Measurements from ENCODE around the gene HCFC1R1.

The HCFC1R1 gene

GRCh38 chr16:2987833-2988232, 35.9 kb downstream of the HCFC1R1 start:
- Histone ChIP-seq H3K4me1 (ENCODE audit: insufficient read depth, low read length) (peaks cover 13% of the 10 kb centered on the region), H3K27me3 (ENCODE audit: insufficient read depth, low read length, poor library complexity) (no peaks in the 10 kb centered on the region), H3K9me3 (ENCODE audit: insufficient read depth, low read length, severe bottlenecking) (no peaks in the 10 kb centered on the region), H2AFZ (ENCODE audit: low read depth, low read length) (no peak overlapping the region), H3K9ac (ENCODE audit: low read depth, low read length) (no peak overlapping the region), H3K27ac (ENCODE audit: low read length) (no peak overlapping the region), H3K79me2 (ENCODE audit: insufficient read depth, low read length) (no peaks in the 10 kb centered on the region), H3K4me2 (ENCODE audit: insufficient read depth, low read length) (no peak overlapping the region), H4K20me1 (ENCODE audit: insufficient read depth, low read length) (peaks cover 1% of the 10 kb centered on the region; the same call in 1 of the 2 replicates), H3K36me3 (ENCODE audit: insufficient read depth, low read length) (no peaks in the 10 kb centered on the region), H3K4me3 (ENCODE audit: low read depth in 1 of 2, low read length in 2 of 2) (no peak overlapping the region)
- no peak for ATAC-seq (ENCODE audit: insufficient read depth, low read depth)
- no peak for DNase-seq
- no peak for TF ChIP-seq EZH2 (IDR thresholded peaks at IDR 0.05; ENCODE audit: borderline replicate concordance, low read depth, low read length, severe bottlenecking)
- TF ChIP-seq, protein P1, sequence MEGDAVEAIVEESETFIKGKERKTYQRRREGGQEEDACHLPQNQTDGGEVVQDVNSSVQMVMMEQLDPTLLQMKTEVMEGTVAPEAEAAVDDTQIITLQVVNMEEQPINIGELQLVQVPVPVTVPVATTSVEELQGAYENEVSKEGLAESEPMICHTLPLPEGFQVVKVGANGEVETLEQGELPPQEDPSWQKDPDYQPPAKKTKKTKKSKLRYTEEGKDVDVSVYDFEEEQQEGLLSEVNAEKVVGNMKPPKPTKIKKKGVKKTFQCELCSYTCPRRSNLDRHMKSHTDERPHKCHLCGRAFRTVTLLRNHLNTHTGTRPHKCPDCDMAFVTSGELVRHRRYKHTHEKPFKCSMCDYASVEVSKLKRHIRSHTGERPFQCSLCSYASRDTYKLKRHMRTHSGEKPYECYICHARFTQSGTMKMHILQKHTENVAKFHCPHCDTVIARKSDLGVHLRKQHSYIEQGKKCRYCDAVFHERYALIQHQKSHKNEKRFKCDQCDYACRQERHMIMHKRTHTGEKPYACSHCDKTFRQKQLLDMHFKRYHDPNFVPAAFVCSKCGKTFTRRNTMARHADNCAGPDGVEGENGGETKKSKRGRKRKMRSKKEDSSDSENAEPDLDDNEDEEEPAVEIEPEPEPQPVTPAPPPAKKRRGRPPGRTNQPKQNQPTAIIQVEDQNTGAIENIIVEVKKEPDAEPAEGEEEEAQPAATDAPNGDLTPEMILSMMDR (IDR thresholded peaks at IDR 0.05; ENCODE audit: borderline replicate concordance, extremely low read depth, low read length, poor library complexity, severe bottlenecking), result no peak

- H3K4me3 ChIP-seq (ENCODE audit: low read depth in 1 of 2, low read length in 2 of 2), result no peak overlapping the region
- no peak overlapping the region for H2AFZ ChIP-seq (ENCODE audit: low read depth, low read length)
- DNase-seq (no peak), ATAC-seq (ENCODE audit: insufficient read depth, low read depth) (no peak)
- H4K20me1 ChIP-seq (ENCODE audit: insufficient read depth, low read length), result no peaks in the 10 kb centered on the region
- H3K9ac ChIP-seq (ENCODE audit: low read depth, low read length), result no peak overlapping the region
- H3K36me3 ChIP-seq (ENCODE audit: insufficient read depth, low read length), result no peaks in the 10 kb centered on the region
- peaks cover 13% of the 10 kb centered on the region for H3K4me1 ChIP-seq (ENCODE audit: insufficient read depth, low read length)
- no peaks in the 10 kb centered on the region for H3K27me3 ChIP-seq (ENCODE audit: insufficient read depth, low read length, poor library complexity)
- no peaks in the 10 kb centered on the region for H3K79me2 ChIP-seq (ENCODE audit: insufficient read depth, low read length)
- H3K27ac ChIP-seq (ENCODE audit: low read length), result no peak overlapping the region
- TF ChIP-seq, protein P1 (IDR thresholded peaks at IDR 0.05; ENCODE audit: borderline replicate concordance, extremely low read depth, low read length, poor library complexity, severe bottlenecking), result no peak
- no peak for TF ChIP-seq EZH2 (IDR thresholded peaks at IDR 0.05; ENCODE audit: borderline replicate concordance, low read depth, low read length, severe bottlenecking)
- no peaks in the 10 kb centered on the region for H3K9me3 ChIP-seq (ENCODE audit: insufficient read depth, low read length, severe bottlenecking)
- no peak overlapping the region for H3K4me2 ChIP-seq (ENCODE audit: insufficient read depth, low read length)
Observed at GRCh38 chr16:2987286-2987685, 36.5 kb downstream of the HCFC1R1 start.

- Histone ChIP-seq H3K4me2 (ENCODE audit: insufficient read depth, low read length) (no peak overlapping the region), H2AFZ (ENCODE audit: low read depth, low read length) (no peak overlapping the region), H4K20me1 (ENCODE audit: insufficient read depth, low read length) (no peaks in the 10 kb centered on the region), H3K4me3 (ENCODE audit: low read depth in 1 of 2, low read length in 2 of 2) (no peak overlapping the region), H3K79me2 (ENCODE audit: insufficient read depth, low read length) (no peaks in the 10 kb centered on the region), H3K4me1 (ENCODE audit: insufficient read depth, low read length) (peaks cover 16% of the 10 kb centered on the region), H3K27ac (ENCODE audit: low read length) (no peak overlapping the region), H3K27me3 (ENCODE audit: insufficient read depth, low read length, poor library complexity) (no peaks in the 10 kb centered on the region), H3K9ac (ENCODE audit: low read depth, low read length) (no peak overlapping the region), H3K36me3 (ENCODE audit: insufficient read depth, low read length) (no peaks in the 10 kb centered on the region), H3K9me3 (ENCODE audit: insufficient read depth, low read length, severe bottlenecking) (no peaks in the 10 kb centered on the region)
- TF ChIP-seq EZH2 (IDR thresholded peaks at IDR 0.05; ENCODE audit: borderline replicate concordance, low read depth, low read length, severe bottlenecking), result no peak
- TF ChIP-seq, protein P1 (IDR thresholded peaks at IDR 0.05; ENCODE audit: borderline replicate concordance, extremely low read depth, low read length, poor library complexity, severe bottlenecking), result no peak
- ATAC-seq (ENCODE audit: insufficient read depth, low read depth) (no peak), DNase-seq (no peak)
Observed at GRCh38 chr16:2986623-2987188, 37.0 kb downstream of the HCFC1R1 start.
